M059J (cell line): Measurements from ENCODE around the gene APC2. TPM values are rescaled to one million over a fixed set of nuclear protein-coding genes. Genes with fewer than 3 reads are reported as not detected.
"Not testable (repeated sequence)": the region's sequence is repeated elsewhere in the genome, so short reads cannot be mapped to it uniquely, and the experiment has no call there.

Experiments
- DNase-seq: peaks from one replicate; pipeline ENCODE4 v3.0.0-alpha.2; 2012; ENCODE audit warnings: low read depth
- total RNA-seq: library from RNA; depleted of rRNA; stranded (reverse); fragments of >200 nt; shearing (Covaris generic); gene quantifications from 2 replicates; pipeline ENCODE4 v1.2.3, GENCODE V29; 2014

APC2 gene
- total RNA-seq, 1 experiment from 2014 or later: 0.49 TPM

GRCh38 chr19:1466018-1466460 is 16.1 kb downstream of the APC2 start:
- DNase-seq: no peak

- no peak for DNase-seq
These were observed 16.7 kb downstream of the APC2 start for GRCh38 chr19:1466461-1467214.

- no peak for DNase-seq
These were observed 17.2 kb downstream of the APC2 start for GRCh38 chr19:1467215-1467489.

- DNase-seq: no peak
These were observed 17.8 kb downstream of the APC2 start for GRCh38 chr19:1467490-1468273.

- DNase-seq: no peak
These were observed 18.4 kb downstream of the APC2 start for GRCh38 chr19:1468274-1468820.

GRCh38 chr19:1468821-1469254 is 18.9 kb downstream of the APC2 start:
- DNase-seq: no peak

- no peak for DNase-seq
These were observed 19.5 kb downstream of the APC2 start for GRCh38 chr19:1469255-1470054.

- no peak for DNase-seq
These were observed 20.1 kb downstream of the APC2 start for GRCh38 chr19:1470055-1470304.

GRCh38 chr19:1470305-1471009 is 20.5 kb downstream of the APC2 start:
- DNase-seq: no peak

- no peak for DNase-seq
These were observed 21.1 kb downstream of the APC2 start for GRCh38 chr19:1471010-1471514.

GRCh38 chr19:1471515-1472160 is 21.7 kb downstream of the APC2 start:
- DNase-seq: no peak

GRCh38 chr19:1472231-1473084 is 22.5 kb downstream of the APC2 start:
- DNase-seq: no peak

- no peak for DNase-seq
These were observed 23.3 kb downstream of the APC2 start for GRCh38 chr19:1473085-1473851.

- DNase-seq: peak; percentile 46
These were observed 24.3 kb downstream of the APC2 start for GRCh38 chr19:1474011-1474764.

- no peak for DNase-seq
These were observed 24.9 kb downstream of the APC2 start for GRCh38 chr19:1474765-1475351.

GRCh38 chr19:1475751-1476437 is 26.0 kb downstream of the APC2 start:
- DNase-seq: no peak

GRCh38 chr19:1477056-1477455 is 27.1 kb downstream of the APC2 start:
- not testable (repeated sequence) for DNase-seq
